GM19351 (cell line): ENCODE measurements around the gene ZNF248.

Experiments
- ATAC-seq: cut with Tn5 transposase; IDR thresholded peaks from one replicate; pipeline ENCODE4 v1.9.1; 2021; ENCODE audit warnings: mild to moderate bottlenecking, moderate library complexity; ENCODE audit not compliant: unreplicated experiment

ZNF248 gene

GRCh38 chr10:37826806-37827205 is 30.6 kb downstream of the ZNF248 start:
- ATAC-seq: no peak

- no peak for ATAC-seq
These were observed 36.2 kb downstream of the ZNF248 start for GRCh38 chr10:37821237-37821636.

GRCh38 chr10:37819797-37820196 is 37.6 kb downstream of the ZNF248 start:
- no peak for ATAC-seq

- no peak for ATAC-seq
These were observed 41.1 kb downstream of the ZNF248 start for GRCh38 chr10:37816290-37816689.

GRCh38 chr10:37813763-37814162 is 43.6 kb downstream of the ZNF248 start:
- no peak for ATAC-seq

- no peak for ATAC-seq
These were observed 45.1 kb downstream of the ZNF248 start for GRCh38 chr10:37812290-37812689.

- no peak for ATAC-seq
These were observed 54.1 kb downstream of the ZNF248 start for GRCh38 chr10:37803269-37803668.

- no peak for ATAC-seq
These were observed 55.9 kb downstream of the ZNF248 start for GRCh38 chr10:37801557-37801956.

- no peak for ATAC-seq
These were observed 63.0 kb downstream of the ZNF248 start for GRCh38 chr10:37794305-37794976.

GRCh38 chr10:37789590-37789989 is 67.8 kb downstream of the ZNF248 start:
- ATAC-seq: no peak

GRCh38 chr10:37784678-37785077 is 72.7 kb downstream of the ZNF248 start:
- ATAC-seq: no peak

GRCh38 chr10:37780536-37780935 is 76.9 kb downstream of the ZNF248 start:
- no peak for ATAC-seq

GRCh38 chr10:37777056-37777455 is 80.4 kb downstream of the ZNF248 start:
- ATAC-seq: no peak

- ATAC-seq: no peak
These were observed 81.8 kb downstream of the ZNF248 start for GRCh38 chr10:37775612-37776011.

- no peak for ATAC-seq
These were observed 83.1 kb downstream of the ZNF248 start for GRCh38 chr10:37774351-37774750.

- no peak for ATAC-seq
These were observed 92.2 kb downstream of the ZNF248 start for GRCh38 chr10:37765216-37765615.

GRCh38 chr10:37763132-37763531 is 94.3 kb downstream of the ZNF248 start:
- no peak for ATAC-seq

- no peak for ATAC-seq
These were observed 95.1 kb downstream of the ZNF248 start for GRCh38 chr10:37762287-37762686.

GRCh38 chr10:37760817-37761216 is 96.6 kb downstream of the ZNF248 start:
- ATAC-seq: no peak

GRCh38 chr10:37758074-37758473 is 99.3 kb downstream of the ZNF248 start:
- ATAC-seq: no peak

- ATAC-seq: peak; percentile 67
These were observed 102.7 kb downstream of the ZNF248 start for GRCh38 chr10:37754538-37755323.

- no peak for ATAC-seq
These were observed 105.0 kb downstream of the ZNF248 start for GRCh38 chr10:37752334-37752875.
